Epithelial cell of proximal tubule (primary cell): ENCODE data around the gene ADCY5. TPM values are rescaled to one million over a fixed set of nuclear protein-coding genes. Genes with fewer than 3 reads are reported as not detected.
"Not testable (repeated sequence)": the region's sequence is repeated elsewhere in the genome, so short reads cannot be mapped to it uniquely, and the experiment has no call there.

ENCODE experiments used
- DNase-seq: peaks from one replicate; pipeline ENCODE4 v3.0.0-alpha.2; 2011; ENCODE audit warnings: low read depth
- H3K4me3 ChIP-seq: 2 replicates; pipeline ENCODE4 v1.5.1; 2011; ENCODE audit warnings: low read depth, mild to moderate bottlenecking, low read length
- CTCF ChIP-seq: conservative IDR thresholded peaks from 2 replicates; pipeline ENCODE4 v1.5.1; 2012; ENCODE audit warnings: low read depth, mild to moderate bottlenecking, low read length
- total RNA-seq: library from RNA; depleted of rRNA; stranded (reverse); fragments of >200 nt; gene quantifications from 2 replicates; pipeline ENCODE4 v1.2.3, GENCODE V29; 2015

Gene ADCY5
- total RNA-seq: 0.07 and 2.7 TPM in 2 replicates

- DNase-seq: no peak
- peak within 1 kb of the TSS; percentile 55 for H3K4me3 ChIP-seq
- no peak for TF ChIP-seq CTCF
Measured at GRCh38 chr3:123448536-123449101, at the start of gene ADCY5. TSS of gene ADCY5 (minus strand) at chr3:123449090. CDS start at chr3:123448545, 545 bp downstream.

- no peak for DNase-seq
- H3K4me3 ChIP-seq: no peak overlapping the region
- no peak for TF ChIP-seq CTCF
Measured at GRCh38 chr3:123493912-123494311, 45.0 kb upstream of the ADCY5 start.

- DNase-seq: no peak
- no peak for TF ChIP-seq CTCF
- no peak overlapping the region for H3K4me3 ChIP-seq
Measured at GRCh38 chr3:123491966-123492587, 43.2 kb upstream of the ADCY5 start.

- no peak for DNase-seq
- H3K4me3 ChIP-seq: no peak overlapping the region
- peak; percentile 97 for TF ChIP-seq CTCF
Measured at GRCh38 chr3:123489400-123490004, 40.6 kb upstream of the ADCY5 start.

- TF ChIP-seq CTCF: no peak
- DNase-seq: no peak
- H3K4me3 ChIP-seq: no peak overlapping the region
Measured at GRCh38 chr3:123488645-123489347, 39.9 kb upstream of the ADCY5 start.

- H3K4me3 ChIP-seq, DNase-seq: not testable (repeated sequence)
Measured at GRCh38 chr3:123487063-123487462, 38.2 kb upstream of the ADCY5 start.

GRCh38 chr3:123486460-123486859 is 37.6 kb upstream of the ADCY5 start:
- TF ChIP-seq CTCF: no peak
- H3K4me3 ChIP-seq: no peak overlapping the region
- no peak for DNase-seq
